Activated CD8-positive, alpha-beta memory T cell treated with anti-CD3 and anti-CD28 coated beads for 36 hours (primary cell): ENCODE data around the gene ZDHHC6. TPM values are rescaled to one million over a fixed set of nuclear protein-coding genes. Genes with fewer than 3 reads are reported as not detected.

Source experiments
- total RNA-seq, 2 experiments: library from RNA; stranded (reverse); gene quantifications; one replicate each; pipeline ENCODE4 v1.2.3, GENCODE V29; 2021

Gene ZDHHC6
- total RNA-seq, 2 experiments from 2014 or later = 52.8 to 58.4 TPM

Other genes starting within 250 kb of the ZDHHC6 start
- not detected for gene TECTB, start 163.5 kb downstream of the ZDHHC6 start, total RNA-seq
- 10 to 100 TPM; 56.6 to 57.0 TPM for gene ACSL5, start 72.8 kb downstream of the ZDHHC6 start, total RNA-seq
- gene VTI1A, start 301 bp upstream of the ZDHHC6 start, total RNA-seq = 10 to 100 TPM; 35.5 to 37.8 TPM